GM18511 (cell line): Measurements from ENCODE around the gene IL22.
"Not testable (repeated sequence)": the region's sequence is repeated elsewhere in the genome, so short reads cannot be mapped to it uniquely, and the experiment has no call there.

ENCODE experiments used
- ATAC-seq: cut with Tn5 transposase; IDR thresholded peaks from one replicate; pipeline ENCODE4 v1.9.1; 2021; ENCODE audit warnings: mild to moderate bottlenecking, moderate library complexity; ENCODE audit not compliant: unreplicated experiment

The IL22 gene

GRCh38 chr12:68231691-68232090 lies 21.7 kb downstream of the IL22 start:
- no peak for ATAC-seq

- no peak for ATAC-seq
Measured at GRCh38 chr12:68231229-68231628, 22.2 kb downstream of the IL22 start.

GRCh38 chr12:68229956-68230355 lies 23.4 kb downstream of the IL22 start:
- ATAC-seq = no peak

- no peak for ATAC-seq
Measured at GRCh38 chr12:68227356-68227755, 26.0 kb downstream of the IL22 start.

GRCh38 chr12:68225576-68226476 lies 27.6 kb downstream of the IL22 start, which contains the start of gene IL26:
TSS of gene IL26 (minus strand) at chr12:68225810. CDS start at chr12:68225756, 54 bp downstream.
- ATAC-seq = no peak

GRCh38 chr12:68224613-68225285 lies 28.7 kb downstream of the IL22 start:
- no peak for ATAC-seq

- ATAC-seq = peak; percentile 93
Measured at GRCh38 chr12:68223067-68223747, 30.2 kb downstream of the IL22 start.

- ATAC-seq = no peak
Measured at GRCh38 chr12:68222326-68222725, 31.1 kb downstream of the IL22 start.

- no peak for ATAC-seq
Measured at GRCh38 chr12:68221497-68221896, 31.9 kb downstream of the IL22 start.

GRCh38 chr12:68210875-68211274 lies 42.5 kb downstream of the IL22 start:
- no peak for ATAC-seq

GRCh38 chr12:68209048-68209728 lies 44.2 kb downstream of the IL22 start:
- ATAC-seq = not testable (repeated sequence)

- no peak for ATAC-seq
Measured at GRCh38 chr12:68207276-68207675, 46.1 kb downstream of the IL22 start.

- ATAC-seq = no peak
Measured at GRCh38 chr12:68206446-68206845, 47.0 kb downstream of the IL22 start.

GRCh38 chr12:68203460-68203875 lies 49.9 kb downstream of the IL22 start:
- no peak for ATAC-seq

GRCh38 chr12:68200854-68201253 lies 52.5 kb downstream of the IL22 start:
- no peak for ATAC-seq

GRCh38 chr12:68199127-68199526 lies 54.3 kb downstream of the IL22 start:
- ATAC-seq = no peak

- no peak for ATAC-seq
Measured at GRCh38 chr12:68198507-68199086, 54.8 kb downstream of the IL22 start.
